ENCODE measurements around the gene MCF2L2.

- TF ChIP-seq, protein P1, sequence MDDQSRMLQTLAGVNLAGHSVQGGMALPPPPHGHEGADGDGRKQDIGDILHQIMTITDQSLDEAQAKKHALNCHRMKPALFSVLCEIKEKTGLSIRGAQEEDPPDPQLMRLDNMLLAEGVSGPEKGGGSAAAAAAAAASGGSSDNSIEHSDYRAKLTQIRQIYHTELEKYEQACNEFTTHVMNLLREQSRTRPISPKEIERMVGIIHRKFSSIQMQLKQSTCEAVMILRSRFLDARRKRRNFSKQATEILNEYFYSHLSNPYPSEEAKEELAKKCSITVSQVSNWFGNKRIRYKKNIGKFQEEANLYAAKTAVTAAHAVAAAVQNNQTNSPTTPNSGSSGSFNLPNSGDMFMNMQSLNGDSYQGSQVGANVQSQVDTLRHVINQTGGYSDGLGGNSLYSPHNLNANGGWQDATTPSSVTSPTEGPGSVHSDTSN (IDR thresholded peaks at IDR 0.05): no peak
- TF ChIP-seq ZNF302 (CRISPR knock-in tag; IDR thresholded peaks at IDR 0.05): no peak
- TF ChIP-seq REST (IDR thresholded peaks at IDR 0.05): no peak
These were observed 226.3 kb downstream of the MCF2L2 start for GRCh38 chr3:183202004-183202722.
